Measurements from ENCODE around the gene FAM83C. TPM values are rescaled to one million over a fixed set of nuclear protein-coding genes. Genes with fewer than 3 reads are reported as not detected.

Gene FAM83C
- total RNA-seq, 1 donor from 2014 or later = not detected

DNA sequence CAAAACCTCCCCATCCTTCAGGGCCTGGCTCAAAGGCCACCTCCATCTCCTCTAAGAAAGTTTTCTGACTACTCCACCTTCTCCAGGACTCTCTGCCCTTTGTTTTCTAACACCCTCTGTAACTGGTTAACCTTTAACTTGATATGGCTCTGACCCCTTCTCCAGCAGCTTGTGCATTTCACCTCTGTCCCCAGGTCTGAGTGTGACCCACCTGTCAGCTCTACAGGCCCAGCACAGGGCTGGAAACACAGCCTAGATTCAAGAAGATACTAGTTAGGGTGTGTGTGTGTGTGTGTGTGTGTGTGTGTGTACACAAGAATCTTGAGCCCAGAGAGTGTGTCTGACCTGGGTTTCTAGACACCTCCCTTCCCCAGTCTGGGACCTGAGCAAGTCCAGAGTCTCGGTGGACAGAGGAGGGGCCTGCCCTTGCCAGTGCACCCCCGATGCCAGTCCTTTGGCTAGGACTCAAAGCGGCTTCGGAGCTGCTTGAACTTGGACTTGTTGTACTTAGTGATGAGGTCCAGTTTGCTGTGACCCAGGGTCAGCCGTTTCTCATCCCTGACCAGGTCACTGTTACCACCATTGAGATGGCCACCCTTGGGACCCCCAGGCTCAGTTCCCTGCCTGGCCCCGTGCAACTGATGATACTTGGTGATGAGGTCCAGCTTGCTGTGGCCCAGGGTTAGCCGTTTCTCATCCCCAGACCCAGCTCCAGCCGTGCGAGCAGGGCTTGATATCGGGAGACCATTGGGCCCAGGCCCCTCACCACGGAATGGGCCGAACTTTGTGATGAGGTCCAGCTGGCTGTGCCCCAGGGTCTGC is 5.9 kb downstream of the FAM83C start:
- intact Hi-C loops (cut with micrococcal nuclease) = no loop called here
- H3K4me1 ChIP-seq = peaks cover 38% of the 10 kb centered on the region

DNA sequence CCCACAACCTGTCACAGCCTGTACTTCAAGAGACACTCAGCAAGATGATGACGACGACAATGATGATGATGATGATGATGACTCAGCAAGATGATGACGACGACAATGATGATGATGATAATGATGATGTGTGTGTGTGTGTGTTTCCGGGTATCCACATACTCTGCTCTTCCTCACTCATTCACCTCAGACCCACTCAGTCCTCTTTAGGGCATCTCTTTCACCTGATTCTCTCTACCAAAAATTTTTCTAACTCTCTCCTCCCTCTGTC is 6.5 kb downstream of the FAM83C start:
- TF ChIP-seq, protein P1, sequence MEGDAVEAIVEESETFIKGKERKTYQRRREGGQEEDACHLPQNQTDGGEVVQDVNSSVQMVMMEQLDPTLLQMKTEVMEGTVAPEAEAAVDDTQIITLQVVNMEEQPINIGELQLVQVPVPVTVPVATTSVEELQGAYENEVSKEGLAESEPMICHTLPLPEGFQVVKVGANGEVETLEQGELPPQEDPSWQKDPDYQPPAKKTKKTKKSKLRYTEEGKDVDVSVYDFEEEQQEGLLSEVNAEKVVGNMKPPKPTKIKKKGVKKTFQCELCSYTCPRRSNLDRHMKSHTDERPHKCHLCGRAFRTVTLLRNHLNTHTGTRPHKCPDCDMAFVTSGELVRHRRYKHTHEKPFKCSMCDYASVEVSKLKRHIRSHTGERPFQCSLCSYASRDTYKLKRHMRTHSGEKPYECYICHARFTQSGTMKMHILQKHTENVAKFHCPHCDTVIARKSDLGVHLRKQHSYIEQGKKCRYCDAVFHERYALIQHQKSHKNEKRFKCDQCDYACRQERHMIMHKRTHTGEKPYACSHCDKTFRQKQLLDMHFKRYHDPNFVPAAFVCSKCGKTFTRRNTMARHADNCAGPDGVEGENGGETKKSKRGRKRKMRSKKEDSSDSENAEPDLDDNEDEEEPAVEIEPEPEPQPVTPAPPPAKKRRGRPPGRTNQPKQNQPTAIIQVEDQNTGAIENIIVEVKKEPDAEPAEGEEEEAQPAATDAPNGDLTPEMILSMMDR (IDR thresholded peaks at IDR 0.05; ENCODE audit: borderline replicate concordance) = no peak
- intact Hi-C loops (cut with micrococcal nuclease) = no loop called here
- Histone ChIP-seq H3K36me3 (peaks cover 10% of the 10 kb centered on the region), H3K27ac (replicated peaks) (no peak overlapping the region), H3K9me3 (replicated peaks) (no peaks in the 10 kb centered on the region), H3K4me3 (no peak overlapping the region), H3K4me1 (peaks cover 38% of the 10 kb centered on the region), H3K27me3 (ENCODE audit: low read depth) (no peaks in the 10 kb centered on the region)
- no peak for DNase-seq

More for the DNA sequence above, 5.9 kb downstream of the FAM83C start:
- no peak for DNase-seq
- H3K36me3 ChIP-seq = peaks cover 7% of the 10 kb centered on the region
- no peak overlapping the region for H3K27ac ChIP-seq (replicated peaks)
- no peak overlapping the region for H3K4me3 ChIP-seq
- TF ChIP-seq, protein P1 (IDR thresholded peaks at IDR 0.05; ENCODE audit: borderline replicate concordance) = no peak
- H3K27me3 ChIP-seq (ENCODE audit: low read depth) = peaks cover 2% of the 10 kb centered on the region
- H3K9me3 ChIP-seq (replicated peaks) = no peaks in the 10 kb centered on the region

DNA sequence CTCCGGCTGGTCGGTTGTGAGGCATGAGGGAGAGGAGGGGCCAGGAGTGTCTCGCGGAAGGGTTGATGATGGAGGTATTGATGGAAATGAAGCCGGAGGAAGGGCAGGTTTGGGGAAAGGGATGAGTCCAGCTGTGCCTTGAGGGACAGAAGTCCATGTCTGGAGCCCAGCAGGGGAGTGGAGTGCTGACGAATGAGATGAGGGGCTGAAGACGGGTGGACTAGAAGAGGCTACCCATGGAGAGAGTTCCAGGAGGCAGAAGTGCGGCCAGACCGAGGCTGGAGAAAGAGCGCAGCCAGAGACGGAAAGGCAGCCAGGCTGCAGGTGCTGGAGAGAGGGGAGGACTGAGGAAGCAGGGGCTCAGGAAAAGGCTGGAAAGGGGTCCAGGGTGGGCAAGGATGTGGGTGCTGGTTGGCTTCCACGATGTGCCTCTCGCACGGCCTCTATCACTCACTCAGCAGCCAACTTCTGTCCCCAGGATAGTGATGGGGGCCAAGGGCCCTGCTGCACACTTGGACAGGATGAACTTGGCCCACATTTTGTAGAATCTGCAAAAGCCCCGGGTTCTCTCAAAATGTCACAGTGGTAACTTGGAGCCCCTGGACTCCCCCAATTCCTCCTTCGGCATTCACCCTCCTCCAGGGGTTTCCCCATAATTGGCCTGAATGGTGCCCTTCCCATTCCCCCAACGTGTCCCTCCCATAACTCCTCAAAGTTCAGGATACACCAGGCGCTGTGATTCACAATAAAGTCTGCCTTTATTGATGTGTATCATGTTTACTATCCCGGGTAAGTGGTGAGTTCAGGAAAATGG is 7.0 kb downstream of the FAM83C start:
- Histone ChIP-seq H3K4me3 (peak overlapping the region; percentile 99), H3K4me1 (peaks cover 38% of the 10 kb centered on the region), H3K27me3 (ENCODE audit: low read depth) (no peaks in the 10 kb centered on the region), H3K9me3 (replicated peaks) (no peaks in the 10 kb centered on the region), H3K36me3 (peaks cover 15% of the 10 kb centered on the region), H3K27ac (replicated peaks) (peak overlapping the region; percentile 86)
- DNase-seq = no peak
- intact Hi-C loops (cut with micrococcal nuclease) = no loop called here
- TF ChIP-seq, protein P1 (IDR thresholded peaks at IDR 0.05; ENCODE audit: borderline replicate concordance) = no peak

DNA sequence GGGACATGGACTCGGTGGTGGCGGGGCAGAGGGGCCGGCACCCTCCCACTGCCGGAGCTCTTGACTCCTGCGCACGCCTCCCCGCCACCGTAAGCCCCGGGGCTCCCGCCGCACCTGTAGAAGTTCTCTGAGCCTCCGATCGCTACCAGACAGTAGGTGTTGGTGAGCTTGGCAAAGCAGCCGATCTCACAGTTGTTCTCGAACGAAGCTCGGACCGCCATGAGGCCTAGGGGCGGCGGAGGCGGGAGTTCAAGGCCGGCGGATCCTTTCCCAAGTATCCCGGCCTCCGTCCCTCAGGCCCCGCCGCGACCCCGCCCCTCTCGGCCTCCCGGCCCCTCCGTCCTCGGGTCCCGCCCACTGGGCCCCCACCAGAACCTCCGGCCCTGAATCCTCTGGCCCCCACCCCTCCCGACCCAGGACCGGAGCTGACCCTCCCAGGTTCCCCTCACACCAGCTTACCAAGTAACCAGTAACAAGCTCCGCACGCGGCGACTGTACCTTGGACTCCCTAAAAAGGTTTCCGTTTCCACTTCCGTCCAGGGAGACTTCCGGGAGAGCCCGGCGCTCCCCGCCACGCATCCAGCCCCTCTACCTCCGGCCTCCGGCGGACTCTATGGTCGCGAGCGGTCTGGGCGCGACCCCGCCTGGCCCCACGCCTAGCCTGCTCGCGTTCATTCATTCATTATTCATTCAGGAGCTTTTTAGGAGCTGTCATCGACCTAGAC is 7.8 kb downstream of the FAM83C start, which contains the start of gene EIF6:
Gene EIF6, minus strand, starts transcription at position 506 of the 725 bp plus-strand sequence. Its CDS starts 285 bp downstream, at position 221.
- peak; percentile 80 for DNase-seq
- TF ChIP-seq, protein P1 (IDR thresholded peaks at IDR 0.05; ENCODE audit: borderline replicate concordance) = no peak

More for the DNA sequence above, 7.8 kb downstream of the FAM83C start, which contains the start of gene EIF6:
- no peaks in the 10 kb centered on the region for H3K27me3 ChIP-seq (ENCODE audit: low read depth)
- H3K9me3 ChIP-seq (replicated peaks) = no peaks in the 10 kb centered on the region
- intact Hi-C loops (cut with micrococcal nuclease) = no loop called here
- peak within 1 kb of the TSS; percentile 86 for H3K27ac ChIP-seq (replicated peaks)
- peaks cover 38% of the 10 kb centered on the region for H3K4me1 ChIP-seq
- peaks cover 23% of the 10 kb centered on the region for H3K36me3 ChIP-seq
- peak within 1 kb of the TSS; percentile 99 for H3K4me3 ChIP-seq

Measured in left ventricle myocardium inferior (tissue), 1 donor.